Umbilical cord (tissue), 2 donors: ENCODE measurements around the gene ADM2. TPM values are rescaled to one million over a fixed set of nuclear protein-coding genes. Genes with fewer than 3 reads are reported as not detected.

Experiments
- DNase-seq: peaks from one replicate; pipeline ENCODE4 v3.0.0-alpha.2; 2015; ENCODE audit warnings: low spot score
- total RNA-seq: library from RNA; depleted of rRNA; stranded (reverse); fragments of >200 nt; gene quantifications from one replicate; pipeline ENCODE4 v1.2.3, GENCODE V29; 2014; ENCODE audit warnings: low replicate concordance; ENCODE audit not compliant: insufficient read depth

Gene ADM2
- total RNA-seq, 1 donor from 2014 or later, result 0.72 TPM

DNA sequence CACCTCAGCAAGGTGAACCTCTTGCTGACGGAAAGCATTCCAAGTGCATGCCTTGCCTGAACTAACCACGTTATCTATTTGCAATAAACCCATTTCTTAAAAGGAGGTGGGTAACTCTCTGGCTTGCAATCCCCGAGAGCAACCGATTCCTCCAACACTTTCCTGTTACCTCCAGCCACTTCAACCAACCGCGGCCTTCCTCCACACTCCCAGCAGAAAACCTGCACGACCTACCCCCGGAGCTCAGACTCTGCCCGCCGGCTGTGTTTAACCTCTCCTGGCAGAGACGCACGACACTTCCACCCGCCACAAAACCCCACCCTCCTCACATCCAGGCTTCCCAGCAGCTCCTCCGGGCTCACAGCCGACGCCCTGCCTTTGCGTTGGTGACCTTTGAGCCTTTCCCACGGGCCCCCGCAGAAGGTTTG lies 43.3 kb downstream of the ADM2 start:
- no peak for DNase-seq

DNA sequence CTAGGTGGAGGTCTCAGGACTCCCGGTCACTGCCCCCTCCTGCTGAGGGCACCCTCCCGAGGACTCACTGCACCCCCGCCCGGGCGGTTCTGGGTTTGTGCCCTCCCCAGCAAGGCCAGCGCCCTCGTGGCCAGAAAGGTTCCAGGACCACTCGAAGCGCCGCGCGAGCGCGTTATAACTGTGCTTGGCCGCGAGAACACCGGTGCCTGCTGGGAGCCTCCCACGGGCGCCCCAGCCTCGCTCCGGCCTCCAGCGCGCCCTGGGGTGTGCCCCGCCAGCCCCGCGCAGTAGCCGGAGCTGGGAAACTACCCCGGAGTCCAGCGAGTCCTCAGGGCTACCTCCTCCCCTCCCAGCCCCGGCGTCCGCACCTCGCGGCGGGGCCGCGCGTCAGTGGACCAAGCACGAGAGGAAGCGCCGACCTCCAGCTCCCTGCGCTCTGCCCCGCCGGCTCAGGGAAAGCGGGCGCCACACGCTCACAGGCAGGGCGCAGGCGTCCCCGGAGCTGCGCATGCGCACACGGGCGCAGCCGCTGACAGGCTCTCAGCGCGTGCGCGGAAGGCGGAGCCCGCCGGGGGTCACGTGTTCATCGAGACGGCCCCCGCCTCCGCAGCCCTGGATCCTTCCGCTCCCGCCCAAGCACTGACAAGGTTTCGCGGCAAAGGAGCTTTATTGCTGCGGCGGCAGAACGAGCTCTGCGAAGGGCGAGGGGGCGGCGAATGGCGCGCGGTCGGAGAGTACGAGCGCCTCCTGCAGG lies 43.9 kb downstream of the ADM2 start, which contains the start of gene SCO2:
SCO2 (minus strand) TSS at position 495 of the 754 bp plus-strand sequence. CDS start 1,187 bp downstream, outside the sequence.
- peak; percentile 99 for DNase-seq

DNA sequence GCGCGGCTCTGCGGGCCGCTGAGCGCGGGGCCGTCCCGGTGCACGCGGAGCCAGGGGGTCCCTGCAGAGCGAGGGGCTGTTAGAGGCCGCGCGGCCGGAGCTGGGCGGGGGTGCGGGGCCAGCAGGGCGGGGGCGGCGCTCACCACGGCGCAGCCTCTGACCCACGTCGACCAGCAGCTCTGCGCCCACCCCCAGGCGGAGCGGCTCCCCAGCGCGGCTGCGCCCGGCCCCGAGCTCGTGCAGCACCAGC lies 44.4 kb downstream of the ADM2 start:
- DNase-seq, result peak; percentile 88

DNA sequence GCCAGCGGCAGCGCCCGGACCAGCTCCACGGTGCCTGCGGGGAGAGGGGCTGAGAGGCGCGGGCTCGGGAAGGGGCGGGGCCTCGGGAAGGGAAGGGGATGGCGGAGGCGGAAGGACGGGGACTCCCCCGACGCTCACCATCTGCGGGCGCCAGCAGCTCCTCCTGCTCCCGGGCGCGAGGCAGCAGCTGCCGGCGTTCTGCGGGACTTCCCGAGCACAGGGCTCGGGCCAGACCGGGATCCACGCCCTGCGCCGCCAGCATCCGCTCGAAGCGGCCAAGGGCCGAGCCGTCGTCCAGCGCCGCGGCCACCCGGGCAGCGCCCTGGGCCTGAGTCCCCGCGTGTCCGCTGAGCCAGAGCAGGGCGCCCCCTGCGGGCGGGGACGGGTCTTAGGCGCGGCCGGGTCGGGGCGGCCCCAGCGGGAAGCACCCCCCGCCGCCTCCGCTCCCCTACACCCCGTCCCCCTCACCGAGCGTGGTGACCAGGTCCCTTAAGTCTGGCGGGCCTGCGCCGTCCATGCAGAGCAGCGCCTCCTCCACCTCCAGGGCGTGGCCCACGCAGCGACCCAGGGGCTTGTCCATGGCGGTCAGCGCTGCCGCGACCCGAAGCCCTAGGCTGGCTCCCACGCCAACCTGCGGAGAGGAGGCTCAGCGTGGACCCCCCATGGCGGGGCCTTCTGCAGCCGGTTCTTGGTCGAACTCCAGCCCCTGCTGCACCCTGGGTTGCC lies 44.9 kb downstream of the ADM2 start:
- no peak for DNase-seq

DNA sequence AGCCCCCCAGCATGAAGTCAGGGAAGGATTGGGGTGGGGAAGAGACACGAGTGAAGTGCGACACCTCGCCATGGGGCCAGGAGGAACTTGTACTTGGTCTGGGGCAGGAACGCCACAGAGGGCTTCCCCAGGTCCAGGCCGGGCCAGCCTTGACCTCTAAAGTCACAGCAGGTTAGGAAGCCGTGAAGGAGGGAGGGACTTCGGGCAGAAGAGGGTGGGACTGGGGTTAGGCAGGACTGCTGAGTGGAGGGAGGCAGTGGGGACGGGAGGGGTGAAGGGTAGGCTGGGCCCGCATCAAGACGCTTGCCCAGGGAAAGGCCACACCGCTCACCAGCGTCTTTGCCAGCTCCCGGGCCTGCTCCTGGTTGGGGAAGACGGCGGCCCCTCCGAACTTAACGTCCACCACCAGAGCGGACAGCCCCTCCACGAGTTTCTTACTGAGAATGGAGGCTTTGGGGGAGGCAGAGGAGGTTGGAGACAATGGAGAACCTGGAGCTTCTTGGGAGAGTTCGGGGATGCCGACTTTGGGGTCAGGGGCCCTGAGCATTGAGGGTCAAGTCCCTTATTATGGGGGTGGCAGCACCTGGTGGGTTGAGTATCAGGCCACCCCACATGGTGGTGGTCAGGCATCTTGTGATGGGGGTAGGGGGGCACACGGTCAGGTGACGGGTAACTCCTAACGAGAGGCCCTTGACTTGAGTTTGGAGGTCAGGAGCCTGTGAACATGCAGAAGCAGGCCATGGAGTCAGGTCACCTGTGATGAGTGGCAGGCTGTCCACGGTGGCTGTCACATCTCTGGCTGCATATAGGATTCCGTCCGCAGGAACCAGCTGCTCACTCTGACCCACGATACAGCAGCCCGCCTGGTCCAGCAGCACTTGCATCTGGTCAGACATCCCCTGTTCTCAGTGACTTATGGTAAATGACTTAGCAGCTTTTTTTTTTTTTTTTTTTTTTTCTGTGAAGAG lies 45.8 kb downstream of the ADM2 start:
- DNase-seq, result peak; percentile 73

DNA sequence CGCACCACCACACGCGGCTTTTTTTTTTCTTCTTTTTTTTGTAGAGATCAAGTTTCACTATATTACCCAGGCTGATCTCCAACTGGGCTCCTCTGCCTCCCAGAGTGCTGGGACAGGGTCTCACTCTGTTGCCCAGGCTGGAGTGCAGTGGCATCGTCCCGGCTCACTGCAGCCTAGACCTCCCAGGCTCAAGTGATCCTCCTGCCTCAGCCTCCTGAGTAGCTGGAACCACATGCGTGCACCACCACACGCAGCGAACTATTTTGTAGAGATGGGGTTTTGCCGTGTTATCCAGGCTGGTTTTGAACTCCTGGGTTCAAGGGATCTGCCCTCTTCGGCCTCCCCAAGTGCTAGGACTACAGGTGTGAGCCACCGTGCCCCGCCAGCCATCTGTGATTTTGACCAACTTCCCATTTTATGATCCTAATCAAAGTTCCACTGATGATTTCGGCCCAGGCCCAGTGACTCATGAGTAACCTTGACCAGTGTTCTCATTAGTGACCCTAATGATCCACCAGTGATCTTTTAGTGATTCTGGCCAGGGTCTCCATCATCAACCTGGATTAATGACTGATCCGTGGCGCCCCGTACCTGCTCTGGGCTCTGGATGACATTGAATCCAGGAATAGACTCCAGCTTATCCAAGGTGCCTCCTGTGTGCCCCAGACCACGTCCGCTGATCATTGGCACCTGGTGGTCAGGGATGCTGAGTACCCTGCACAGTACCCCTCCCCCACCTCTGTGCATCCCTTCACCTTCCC lies 46.8 kb downstream of the ADM2 start:
- no peak for DNase-seq

DNA sequence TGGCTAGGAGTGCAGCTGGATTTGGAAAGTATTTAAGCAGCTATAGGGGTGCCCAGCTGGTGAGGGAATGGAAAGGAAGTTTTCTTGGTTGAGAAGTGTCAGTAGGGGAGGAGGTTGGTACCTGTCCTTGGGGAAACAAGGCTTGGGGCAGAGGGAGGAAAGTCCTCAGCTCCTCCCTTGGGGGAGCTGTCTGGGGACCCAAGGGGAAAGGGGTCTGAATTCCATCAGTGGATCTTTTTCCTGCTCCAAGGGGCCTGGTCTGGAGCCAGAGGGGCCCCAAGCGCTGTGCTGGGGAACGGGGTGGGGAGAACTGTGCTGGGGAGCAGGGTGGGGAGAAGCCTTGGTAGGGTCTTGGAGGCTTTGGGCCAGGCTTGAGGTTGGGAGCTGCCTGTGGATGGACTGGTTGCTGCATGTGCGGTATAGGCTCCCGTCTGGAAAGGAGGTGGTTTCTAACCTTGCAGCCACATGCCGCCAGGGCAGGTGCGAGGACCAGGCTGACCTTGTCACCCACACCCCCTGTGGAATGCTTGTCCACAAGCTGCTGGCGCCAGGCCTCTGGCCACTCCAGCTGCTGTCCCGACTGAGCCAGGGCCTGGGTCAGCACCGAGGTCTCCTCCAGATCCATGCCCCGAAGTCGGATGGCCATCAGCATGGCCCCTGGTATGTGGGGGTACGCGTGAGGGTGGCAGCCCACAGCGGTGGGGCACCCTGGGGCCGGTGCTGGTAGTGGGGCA lies 47.5 kb downstream of the ADM2 start:
- DNase-seq, result no peak

DNA sequence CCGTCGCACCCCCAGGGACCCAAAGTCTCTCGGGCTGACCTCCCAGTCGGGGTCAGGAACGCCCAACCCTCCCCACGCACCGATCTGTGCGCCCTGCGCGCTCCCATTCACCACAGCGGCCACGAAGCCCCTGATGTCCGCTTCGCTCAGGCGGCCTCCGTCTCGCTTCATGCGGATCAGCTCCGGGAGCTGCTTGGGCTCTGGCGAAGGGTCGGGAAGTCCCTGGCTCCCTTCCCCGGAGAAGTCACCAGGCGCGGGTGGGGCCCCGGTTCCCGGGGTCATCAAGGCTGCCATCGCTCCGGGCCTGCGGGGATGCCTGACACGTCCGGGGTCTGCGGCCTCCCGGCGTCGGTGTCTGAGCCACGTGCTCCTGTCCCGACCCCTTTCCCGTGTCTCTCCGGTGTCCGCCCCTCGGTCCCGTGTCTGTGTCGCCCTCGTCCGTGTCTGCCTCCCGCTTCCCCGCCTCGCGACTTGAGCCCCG lies 48.1 kb downstream of the ADM2 start:
- DNase-seq, result no peak

DNA sequence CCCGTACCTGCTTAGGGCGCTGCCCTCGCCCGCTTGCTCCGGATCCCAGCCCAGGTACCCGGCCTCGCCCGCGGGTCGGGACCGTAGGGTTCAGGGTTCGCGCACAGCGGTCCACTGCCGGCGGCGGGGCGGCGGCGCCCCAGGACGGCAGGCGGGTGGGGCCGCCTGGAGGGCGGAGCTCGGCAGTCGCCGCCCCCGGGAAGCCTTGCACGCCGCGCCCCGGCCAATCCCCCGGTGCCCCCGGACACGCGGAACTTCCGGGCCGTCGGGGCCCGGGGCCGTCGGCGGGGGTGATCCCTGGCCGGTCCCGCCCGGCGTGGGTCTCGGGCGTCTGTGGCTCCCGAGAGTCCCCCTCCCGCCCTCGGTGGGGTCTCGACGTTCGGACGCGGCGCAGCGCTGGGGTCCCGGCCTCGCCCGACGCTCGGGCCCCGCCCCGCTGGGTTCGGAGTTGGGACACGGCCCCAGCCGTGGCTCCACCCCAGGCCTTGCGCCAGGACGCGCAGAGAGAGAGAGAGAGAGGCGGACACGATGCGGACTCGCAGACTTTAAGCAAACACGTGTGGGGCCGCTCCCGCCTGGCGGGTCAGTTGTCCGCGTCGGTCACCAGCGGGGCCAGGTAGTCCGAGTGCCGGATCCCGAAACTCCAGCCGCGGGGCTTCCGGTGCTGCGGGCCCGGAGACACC lies 48.7 kb downstream of the ADM2 start, which contains the start of gene TYMP:
TYMP (minus strand) TSS at position 116 of the 683 bp plus-strand sequence. CDS start 303 bp downstream, outside the sequence.
- peak; percentile 92 for DNase-seq

DNA sequence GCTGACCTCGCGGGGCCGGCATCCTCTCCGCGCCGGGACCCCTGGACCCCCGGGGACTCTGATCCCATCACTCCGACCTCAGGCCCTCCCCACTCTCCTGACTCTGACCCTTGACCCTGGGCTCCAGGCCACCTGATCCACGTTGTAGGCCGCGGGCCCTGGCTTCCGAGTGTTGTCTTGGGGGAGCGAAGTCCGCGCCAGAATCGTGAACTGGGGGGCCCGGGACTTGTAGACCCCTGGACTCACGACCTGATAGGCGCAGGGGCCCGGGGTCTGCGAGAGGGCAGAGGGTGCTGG lies 49.2 kb downstream of the ADM2 start:
- DNase-seq, result no peak

DNA sequence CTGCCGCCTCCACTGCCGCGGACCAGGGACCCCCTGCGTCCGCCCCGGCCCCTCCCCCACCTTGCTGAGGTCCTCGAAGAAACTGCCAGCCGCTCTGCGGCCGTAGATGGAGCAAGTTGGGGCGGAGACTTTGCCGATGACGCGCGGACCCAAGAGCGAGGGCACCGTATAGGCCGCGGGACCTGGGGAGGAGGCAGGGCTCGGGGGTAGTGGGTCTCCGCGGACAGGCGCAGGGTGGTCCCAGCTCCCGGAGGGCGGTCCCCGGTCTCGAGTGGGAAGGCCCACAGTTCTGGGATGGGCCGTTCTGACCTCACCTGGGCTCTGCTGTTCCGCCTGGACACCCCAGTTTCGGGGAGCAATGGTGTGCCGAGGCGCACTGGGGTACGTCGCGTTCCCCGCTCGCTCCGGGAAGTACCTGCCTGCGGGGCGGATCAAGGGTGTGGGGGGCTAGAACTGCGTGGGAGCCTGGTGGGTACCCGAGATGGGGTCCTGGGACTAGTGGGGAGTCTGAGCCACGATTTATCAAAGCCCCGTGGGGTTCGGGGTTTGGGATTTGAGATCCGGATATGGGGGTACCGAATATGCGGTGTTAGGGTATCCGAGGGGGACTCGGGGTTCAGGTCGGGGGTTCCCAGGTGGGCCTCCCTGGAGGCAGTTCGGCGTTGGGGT lies 49.7 kb downstream of the ADM2 start:
- DNase-seq, result peak; percentile 94

DNA sequence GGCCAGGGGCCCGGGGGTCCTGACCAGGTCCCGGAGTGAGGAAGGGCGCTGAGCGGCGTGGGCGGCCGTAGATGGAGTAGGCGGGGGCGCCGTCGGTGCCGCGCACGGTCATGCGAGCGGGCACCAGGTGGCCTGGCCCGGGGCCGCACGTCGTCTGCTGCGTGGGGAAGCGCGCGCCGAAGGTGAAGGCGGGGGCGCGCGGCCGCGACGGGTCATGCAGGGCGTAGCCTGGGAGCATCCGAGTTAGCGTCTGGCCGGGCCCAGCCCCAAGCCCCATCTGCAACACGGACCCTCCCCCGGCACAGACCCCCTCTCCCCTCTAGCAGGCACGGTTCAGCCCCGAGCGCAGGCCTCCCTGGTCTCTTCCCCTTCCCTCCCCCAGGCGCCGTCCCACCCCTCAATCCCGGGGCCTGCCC lies 50.2 kb downstream of the ADM2 start:
- DNase-seq, result peak; percentile 76

DNA sequence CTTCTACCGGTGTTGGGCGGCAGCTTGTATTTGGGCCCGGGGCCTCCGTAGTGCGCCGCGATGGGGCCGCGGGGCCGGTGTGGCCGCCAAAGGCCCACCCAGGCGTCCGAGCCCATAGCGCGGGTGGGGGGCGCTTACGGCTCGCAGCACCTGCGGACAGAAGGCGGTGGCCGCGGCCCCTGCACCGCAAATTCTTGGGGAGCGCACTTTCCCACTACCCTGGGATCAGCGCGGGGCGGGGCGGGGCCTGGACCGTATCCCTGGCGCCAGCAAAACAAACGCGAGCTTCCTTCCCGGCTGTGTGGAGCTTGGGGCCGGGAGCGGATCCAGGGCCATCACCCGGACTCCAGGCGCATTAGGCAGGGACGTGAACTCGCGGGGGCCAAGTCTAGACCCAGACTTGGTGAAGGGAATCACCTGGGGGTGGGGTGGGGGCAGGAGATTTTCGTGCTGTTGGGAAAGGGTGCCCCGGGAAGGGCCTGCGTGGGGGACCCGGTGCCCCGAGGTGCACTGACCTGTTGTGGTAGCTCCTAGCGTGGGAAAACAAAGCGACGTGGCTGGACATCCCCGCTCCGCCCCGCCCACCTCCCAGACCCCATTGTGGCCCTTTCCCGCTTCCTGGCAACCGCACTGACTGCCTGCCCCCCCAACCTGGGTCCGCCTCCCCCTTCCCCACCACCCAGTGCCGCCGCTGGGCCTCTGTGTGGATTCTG lies 50.8 kb downstream of the ADM2 start:
- peak; percentile 84 for DNase-seq

DNA sequence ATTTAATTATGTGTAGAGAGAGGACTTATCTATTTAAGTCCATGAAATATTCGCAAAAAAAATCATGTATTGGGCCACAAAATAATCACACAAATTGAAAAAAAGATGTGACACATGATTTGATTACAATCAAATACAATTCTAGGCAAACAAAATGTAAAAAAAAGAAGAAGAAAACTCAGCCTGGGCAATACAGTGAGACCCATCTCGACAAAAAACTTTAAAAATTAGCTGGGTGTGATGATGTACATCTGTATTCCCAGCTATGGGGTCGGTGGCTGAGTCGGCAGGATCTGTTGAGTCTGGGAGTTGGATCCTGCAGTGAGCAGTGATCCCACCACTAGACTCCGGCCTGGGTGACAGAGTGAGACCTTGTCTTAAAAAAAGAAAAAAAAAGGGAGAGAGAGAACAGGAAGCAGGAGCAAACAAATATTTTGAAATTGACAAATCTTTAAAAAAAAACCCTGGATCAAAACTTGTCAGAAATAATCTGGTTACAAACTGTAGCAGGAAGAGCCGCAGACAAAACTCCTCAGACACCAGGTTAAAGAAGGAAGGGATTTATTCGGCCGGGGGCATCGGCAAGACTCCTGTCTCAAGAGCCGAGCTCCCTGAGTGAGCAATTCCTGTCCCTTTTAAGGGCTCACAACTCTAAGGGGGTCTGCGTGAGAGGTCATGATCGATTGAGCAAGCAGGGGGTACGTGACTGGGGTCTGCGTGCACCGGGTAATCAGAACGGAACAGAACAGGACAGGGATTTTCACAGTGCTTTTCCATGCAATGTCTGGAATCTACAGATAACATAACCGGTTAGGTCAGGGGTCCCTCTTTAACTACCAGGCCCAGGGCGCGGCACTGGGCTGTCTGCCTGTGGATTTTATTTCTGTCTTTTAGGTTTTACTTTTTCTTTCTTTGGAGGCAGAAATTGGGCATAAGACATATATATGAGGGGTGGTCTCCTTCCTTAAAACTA lies 51.8 kb downstream of the ADM2 start:
- peak; percentile 52 for DNase-seq

DNA sequence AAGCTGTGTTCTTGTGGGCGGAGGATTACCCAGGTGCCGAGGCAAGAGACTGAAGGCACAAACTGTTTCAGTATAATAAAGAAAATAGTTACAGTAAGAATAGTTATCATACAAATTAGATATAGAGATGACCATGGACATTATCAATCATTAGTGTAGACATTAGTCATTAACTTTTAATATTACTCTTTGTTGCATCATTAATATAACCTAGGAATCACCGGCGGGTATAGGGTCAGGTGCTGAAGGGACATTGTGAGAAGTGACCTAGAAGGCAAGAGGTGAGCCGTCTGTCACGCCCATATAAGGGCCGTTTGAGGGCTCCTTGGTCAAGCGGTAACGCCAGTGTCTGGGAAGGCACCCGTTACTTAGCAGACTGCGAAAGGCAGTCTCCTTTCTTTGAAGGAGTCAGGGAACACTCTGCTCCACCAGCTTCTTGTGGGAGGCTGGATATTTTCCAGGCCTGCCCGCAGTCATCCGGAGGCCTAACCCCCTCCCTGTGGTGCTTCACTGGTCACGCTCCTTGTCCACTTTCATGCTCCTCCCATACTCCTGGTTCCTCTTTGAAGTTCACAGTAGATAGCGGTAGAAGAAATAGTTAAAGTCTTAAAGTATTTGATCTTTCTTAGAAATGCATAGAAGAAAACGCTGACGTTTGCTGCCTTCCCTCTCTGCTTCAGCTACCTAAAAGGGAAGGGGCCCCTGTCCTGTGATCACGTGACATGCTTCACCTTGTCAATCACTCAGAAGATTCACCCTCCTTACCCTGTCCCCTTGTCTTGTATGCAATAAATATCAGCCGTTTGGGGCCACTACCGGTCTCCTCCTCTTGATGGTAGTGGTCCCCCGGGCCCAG lies 52.7 kb downstream of the ADM2 start:
- peak; percentile 87 for DNase-seq

DNA sequence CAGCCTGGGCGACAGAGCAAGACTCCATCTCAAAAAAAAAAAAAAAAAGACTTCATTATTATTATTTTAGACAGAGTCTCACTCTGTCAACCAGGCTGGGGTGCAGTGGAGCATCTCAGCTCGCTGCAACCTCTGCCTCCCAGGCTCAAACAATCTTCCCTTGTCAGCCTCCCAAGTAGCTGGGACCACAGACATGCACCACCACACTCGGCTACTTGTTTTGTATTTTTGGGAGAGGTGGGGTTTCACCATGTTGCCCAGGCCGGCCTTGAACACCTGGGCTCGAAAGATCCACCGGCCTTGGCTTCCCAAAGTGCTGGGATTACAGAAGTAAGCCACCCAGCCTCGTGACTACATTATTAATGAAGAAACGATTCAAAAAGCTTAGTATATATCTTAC lies 53.8 kb downstream of the ADM2 start:
- no peak for DNase-seq
